Bronchial epithelial cell (primary cell): ENCODE data around the gene AJUBA. TPM values are rescaled to one million over a fixed set of nuclear protein-coding genes. Genes with fewer than 3 reads are reported as not detected.

Source experiments
- DNase-seq: peaks from one replicate; pipeline ENCODE4 v3.0.0-alpha.2; 2010; ENCODE audit warnings: low read depth
- FAIRE-seq: peaks from 2 replicates; lab custom pipeline; 2011; peaks lifted over from hg19 to GRCh38; lab: Jason Lieb, UNC
- H3K27me3 ChIP-seq: 2 replicates; pipeline ENCODE4 v1.5.1; 2011; ENCODE audit warnings: low read length; ENCODE audit not compliant: control insufficient read depth, insufficient read depth
- H3K36me3 ChIP-seq: 2 replicates; pipeline ENCODE4 v1.5.1; 2011; ENCODE audit warnings: low read length; ENCODE audit not compliant: control insufficient read depth, insufficient read depth
- H3K4me3 ChIP-seq: 2 replicates; pipeline ENCODE4 v1.5.1; 2011; ENCODE audit warnings: mild to moderate bottlenecking, low read depth, low read length, control low read depth
- total RNA-seq: library from RNA; depleted of rRNA; stranded (reverse); fragments of >200 nt; gene quantifications from 2 replicates; pipeline ENCODE4 v1.2.1, GENCODE V29; 2014
- TF ChIP-seq, protein P1 (sequence below): IDR thresholded peaks from 2 replicates; pipeline ENCODE4 v1.5.1; 2011; ENCODE audit warnings: mild to moderate bottlenecking, moderate library complexity, low read length, control low read depth, inconsistent platforms; ENCODE audit not compliant: insufficient read depth, severe bottlenecking

Gene AJUBA
- total RNA-seq, 1 donor from 2014 or later, result 223 TPM

DNA sequence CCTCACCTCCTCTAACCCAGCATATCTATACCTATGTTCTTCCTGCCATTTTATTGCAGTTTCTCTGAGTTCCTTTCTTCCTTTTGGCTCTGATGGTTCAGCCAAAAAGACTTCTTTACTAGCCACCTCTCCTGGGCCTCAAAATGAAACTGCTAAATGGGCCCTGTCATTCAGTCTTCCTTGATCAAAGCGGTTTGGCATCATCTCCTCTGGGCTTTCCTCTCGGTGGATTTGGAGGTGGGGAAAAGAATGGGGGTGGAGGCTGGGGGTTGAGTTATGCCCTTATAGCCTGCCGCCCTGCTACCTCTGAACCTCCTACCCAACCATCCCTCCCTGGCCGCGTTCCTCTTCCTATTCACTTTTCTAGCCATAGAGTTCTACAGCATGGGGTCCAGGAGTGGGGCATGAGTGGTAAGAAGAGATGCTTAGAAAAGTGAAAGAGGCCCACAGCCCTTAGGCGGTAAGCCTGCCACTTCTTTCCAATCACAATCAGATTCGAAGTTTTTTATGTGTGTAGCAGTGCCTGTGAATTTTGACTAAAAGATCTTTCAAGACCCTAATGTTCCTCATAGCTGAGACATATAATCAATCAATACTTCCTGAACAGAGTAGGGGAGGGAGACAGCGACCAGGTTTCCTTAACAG is 2.5 kb downstream of the AJUBA start:
- FAIRE-seq, result no peak
- H3K36me3 ChIP-seq, result peaks cover 19% of the 10 kb centered on the region
- peak; percentile 78 for DNase-seq

GRCh38 chr14:22978981-22979671 is 3.2 kb downstream of the AJUBA start:
- FAIRE-seq, result no peak
- DNase-seq, result peak; percentile 96
- Histone ChIP-seq H3K27me3 (no peaks in the 10 kb centered on the region), H3K4me3 (peak overlapping the region; percentile 84), H3K36me3 (peaks cover 26% of the 10 kb centered on the region)
- TF ChIP-seq, protein P1, sequence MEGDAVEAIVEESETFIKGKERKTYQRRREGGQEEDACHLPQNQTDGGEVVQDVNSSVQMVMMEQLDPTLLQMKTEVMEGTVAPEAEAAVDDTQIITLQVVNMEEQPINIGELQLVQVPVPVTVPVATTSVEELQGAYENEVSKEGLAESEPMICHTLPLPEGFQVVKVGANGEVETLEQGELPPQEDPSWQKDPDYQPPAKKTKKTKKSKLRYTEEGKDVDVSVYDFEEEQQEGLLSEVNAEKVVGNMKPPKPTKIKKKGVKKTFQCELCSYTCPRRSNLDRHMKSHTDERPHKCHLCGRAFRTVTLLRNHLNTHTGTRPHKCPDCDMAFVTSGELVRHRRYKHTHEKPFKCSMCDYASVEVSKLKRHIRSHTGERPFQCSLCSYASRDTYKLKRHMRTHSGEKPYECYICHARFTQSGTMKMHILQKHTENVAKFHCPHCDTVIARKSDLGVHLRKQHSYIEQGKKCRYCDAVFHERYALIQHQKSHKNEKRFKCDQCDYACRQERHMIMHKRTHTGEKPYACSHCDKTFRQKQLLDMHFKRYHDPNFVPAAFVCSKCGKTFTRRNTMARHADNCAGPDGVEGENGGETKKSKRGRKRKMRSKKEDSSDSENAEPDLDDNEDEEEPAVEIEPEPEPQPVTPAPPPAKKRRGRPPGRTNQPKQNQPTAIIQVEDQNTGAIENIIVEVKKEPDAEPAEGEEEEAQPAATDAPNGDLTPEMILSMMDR, result no peak

More for the DNA sequence above, 2.5 kb downstream of the AJUBA start:
- no peaks in the 10 kb centered on the region for H3K27me3 ChIP-seq
- TF ChIP-seq, protein P1, result no peak
- peak overlapping the region; percentile 84 for H3K4me3 ChIP-seq

- TF ChIP-seq, protein P1, result no peak
- Histone ChIP-seq H3K27me3 (no peaks in the 10 kb centered on the region), H3K36me3 (peaks cover 30% of the 10 kb centered on the region), H3K4me3 (peak overlapping the region; percentile 84)
- no peak for FAIRE-seq
- DNase-seq, result peak; percentile 32
Observed at GRCh38 chr14:22978487-22978837, 3.9 kb downstream of the AJUBA start.

DNA sequence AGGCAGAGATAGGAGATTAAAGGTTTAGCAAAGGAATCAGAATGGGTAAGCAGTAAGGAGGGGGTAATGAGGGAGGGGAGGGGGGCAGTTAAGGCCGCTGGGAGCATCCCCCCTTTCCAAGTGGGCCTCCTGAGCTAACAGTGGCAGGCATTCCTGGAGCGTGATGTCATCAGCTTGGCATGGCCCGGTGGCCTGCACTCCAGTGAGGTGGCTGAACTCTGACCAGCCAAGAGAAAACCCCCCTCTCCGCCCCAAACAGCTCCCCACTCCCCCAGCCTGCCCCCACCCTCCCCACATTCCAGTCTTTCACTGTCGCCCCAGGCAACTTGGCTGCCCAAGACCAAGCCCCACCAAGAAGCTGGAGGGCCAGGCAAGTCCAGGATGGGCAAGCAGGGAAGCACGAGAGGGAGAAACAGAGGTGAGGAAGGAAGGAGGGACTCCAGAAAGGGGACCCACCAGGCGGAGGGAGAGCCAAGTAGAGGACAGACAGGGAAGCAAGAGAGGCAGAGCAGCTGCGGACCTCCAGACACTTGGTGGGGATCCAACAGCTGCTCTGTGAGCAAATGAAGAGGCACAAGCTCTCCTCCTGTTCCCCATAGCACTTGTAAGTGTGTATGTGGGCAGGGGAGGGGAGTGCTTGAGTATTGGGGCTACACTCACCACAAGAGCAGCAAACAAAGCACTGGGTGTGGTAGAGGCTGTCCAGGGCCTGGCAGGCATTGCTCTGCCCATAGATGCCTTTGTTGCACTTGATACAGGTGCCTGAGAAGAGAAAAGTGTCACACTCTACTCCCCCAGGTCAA is 4.5 kb downstream of the AJUBA start:
- FAIRE-seq (no peak), DNase-seq (peak; percentile 62)
- Histone ChIP-seq H3K36me3 (peaks cover 34% of the 10 kb centered on the region), H3K27me3 (no peaks in the 10 kb centered on the region), H3K4me3 (no peak overlapping the region)
- TF ChIP-seq, protein P1, result no peak

DNA sequence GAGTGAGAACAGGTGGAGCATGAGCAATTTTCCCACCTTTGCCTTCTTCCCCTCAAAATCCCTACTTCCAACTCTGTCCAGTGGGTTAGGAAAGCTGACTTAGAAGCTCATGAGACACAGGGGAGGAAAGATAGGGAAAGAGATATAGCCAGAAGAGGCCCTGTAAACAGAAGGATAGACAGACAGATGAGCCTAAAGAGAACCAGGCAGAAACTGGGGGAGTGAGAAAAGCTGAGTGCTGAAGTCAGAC is 5.0 kb downstream of the AJUBA start:
- no peaks in the 10 kb centered on the region for H3K27me3 ChIP-seq
- DNase-seq (no peak), FAIRE-seq (no peak)
- no peak overlapping the region for H3K4me3 ChIP-seq
- TF ChIP-seq, protein P1, result no peak
- peaks cover 38% of the 10 kb centered on the region for H3K36me3 ChIP-seq
